T47D (cell line): ENCODE results near the gene SALL2.

Source experiments
- DNase-seq, 2 experiments: peaks; one replicate each; pipeline versions ENCODE4 v3.0.0 to v3.0.0-alpha.2; 2011 to 2012; ENCODE audit warnings: low read depth in 1 of 2, low spot score in 1 of 2
- JUND ChIP-seq: IDR thresholded peaks from 2 replicates; pipeline ENCODE4 v1.6.1; 2012; ENCODE audit warnings: low read depth
- in situ Hi-C: cut with HindIII; loops from 2 replicates; pipeline ENCODE4 v1.10.0; 2016; ENCODE audit warnings: low sequenced_read_pairs, low pct_unique_long_range_greater_than_20kb

SALL2 gene

DNA sequence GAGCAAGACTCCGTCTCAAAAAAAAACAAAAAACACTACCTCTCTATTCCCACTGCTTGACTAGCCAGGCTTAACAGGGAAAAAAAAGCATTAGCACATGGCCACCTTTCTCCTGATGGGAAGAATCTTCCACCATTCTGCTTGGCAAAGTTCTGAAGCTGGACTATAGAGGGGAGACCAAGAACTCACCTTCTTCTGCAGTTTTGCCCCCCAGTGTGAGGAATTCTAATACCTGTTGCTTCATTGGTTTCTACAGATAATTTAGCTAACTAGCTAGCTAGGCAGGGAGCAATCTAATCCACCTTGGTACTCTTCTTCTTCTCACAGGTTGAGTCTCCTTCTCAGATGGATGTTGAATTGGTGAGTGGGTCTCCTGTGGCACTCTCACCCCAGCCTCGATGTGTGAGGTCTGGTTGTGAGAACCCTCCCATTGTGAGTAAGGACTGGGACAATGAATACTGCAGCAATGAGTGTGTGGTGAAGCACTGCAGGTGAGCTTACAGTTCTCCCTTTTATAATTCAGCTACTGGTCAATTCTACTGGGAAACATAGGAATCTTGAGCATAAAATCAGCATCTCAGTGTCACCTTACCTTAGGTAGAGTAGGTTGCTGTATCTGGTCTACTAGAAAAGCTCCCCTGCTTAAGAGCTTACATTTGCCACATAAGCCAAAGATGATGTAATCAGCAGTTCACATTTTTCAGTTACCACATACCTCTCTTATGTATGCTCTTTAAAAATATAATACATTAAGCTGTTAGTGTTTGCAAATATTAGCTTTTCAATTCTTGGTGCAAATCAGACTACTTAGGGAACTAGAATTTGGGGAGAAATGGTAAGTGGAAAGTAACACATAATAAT, 31.0 kb downstream of the SALL2 start:
- peak in 1 of 2 experiments; percentile 5 for DNase-seq
- no peak for TF ChIP-seq JUND
- in situ Hi-C loops, result no loop called here

- TF ChIP-seq JUND, result no peak
- DNase-seq, result no peak
- in situ Hi-C loops, result no loop called here
Observed at GRCh38 chr14:21486640-21487087, 39.5 kb downstream of the SALL2 start.

- no peak for TF ChIP-seq JUND
- in situ Hi-C loops, result no loop called here
- peak; percentile 49 to 97 for DNase-seq
Observed at GRCh38 chr14:21476925-21477681, 49.0 kb downstream of the SALL2 start, which contains the start of the genes RAB2B and TOX4. Gene RAB2B (minus strand): TSS chr14:21476959. CDS start chr14:21476872, 87 bp downstream. Gene TOX4 (plus strand): TSS chr14:21477195. CDS start chr14:21477279, 84 bp downstream.

DNA sequence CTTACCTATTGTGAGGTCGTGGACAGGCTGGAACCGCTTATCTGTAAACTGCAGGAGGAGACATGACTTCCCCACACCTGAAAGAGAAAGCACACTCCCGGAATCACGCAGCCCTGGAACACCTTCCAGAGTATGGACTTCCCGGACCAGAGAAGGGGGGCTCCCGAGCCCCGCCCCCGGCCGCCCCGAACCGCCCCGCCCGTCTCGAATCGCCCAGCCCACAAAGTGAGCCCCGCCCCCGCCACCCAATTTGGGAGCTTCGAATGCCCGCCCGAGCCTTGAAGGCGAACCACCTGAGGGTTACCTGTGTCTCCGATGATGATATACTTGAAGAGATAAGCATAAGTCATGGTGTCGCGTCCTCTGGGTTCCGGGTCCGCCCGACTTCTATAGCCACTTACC, 49.6 kb downstream of the SALL2 start:
- no peak for TF ChIP-seq JUND
- peak; percentile 31 to 90 for DNase-seq
- in situ Hi-C loops, result no loop called here

- no peak for DNase-seq
- TF ChIP-seq JUND, result no peak
- in situ Hi-C loops, result no loop called here
Observed at GRCh38 chr14:21475767-21476522, 50.2 kb downstream of the SALL2 start.
